Measurements from ENCODE around the gene NUDT19. TPM values are rescaled to one million over a fixed set of nuclear protein-coding genes. Genes with fewer than 3 reads are reported as not detected.
A peak's percentile ranks its signal among the peaks of the same experiment; 100 is the strongest.

NUDT19 gene
- total and polyA plus RNA-seq, 9 of the 15 experiments (the other 6 are each of a cell fraction or from before 2014, with no cell fraction given), result 9.6 to 38.6 (median 14.4) TPM

DNA sequence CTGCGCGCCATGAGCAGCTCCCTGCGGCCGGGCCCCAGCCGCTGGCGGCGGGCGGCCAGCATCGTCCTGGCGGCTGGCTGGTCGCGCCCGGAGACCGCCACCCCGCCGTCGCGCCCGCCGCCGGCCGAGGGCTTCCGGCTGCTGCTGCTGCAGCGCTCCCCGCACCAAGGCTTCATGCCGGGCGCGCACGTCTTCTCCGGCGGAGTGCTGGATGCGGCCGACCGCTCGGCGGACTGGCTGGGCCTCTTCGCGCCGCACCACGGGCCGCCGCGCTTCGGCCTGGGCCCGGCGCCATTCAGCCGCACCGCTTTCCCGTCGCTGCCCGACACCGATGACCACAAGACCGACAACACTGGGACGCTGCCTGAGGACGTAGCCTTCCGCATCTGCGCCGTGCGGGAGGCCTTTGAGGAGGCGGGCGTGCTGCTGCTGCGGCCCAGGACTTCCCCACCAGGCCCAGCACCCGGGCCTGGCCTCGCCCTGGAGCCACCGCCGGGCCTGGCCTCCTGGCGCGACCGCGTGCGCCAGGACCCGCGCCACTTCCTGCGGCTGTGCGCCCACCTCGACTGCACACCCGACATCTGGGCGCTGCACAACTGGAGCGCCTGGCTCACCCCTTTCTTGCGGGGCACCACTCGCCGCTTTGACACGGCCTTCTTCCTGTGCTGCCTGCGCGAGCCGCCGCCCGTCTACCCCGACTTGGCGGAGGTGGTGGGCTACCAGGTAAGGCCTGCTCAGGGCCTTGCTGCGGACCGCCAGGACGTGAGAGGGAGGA, 518 bp downstream of the NUDT19 start (continued):
- TF ChIP-seq GABPA (tag; conservative IDR thresholded peaks at IDR 0.05; ENCODE audit: low read depth), result peak; percentile 64
- no peak for TF ChIP-seq CBFB (CRISPR knock-in tag; IDR thresholded peaks at IDR 0.05)
- TF ChIP-seq KAT2B (IDR thresholded peaks at IDR 0.05; ENCODE audit: low read depth, low read length), result no peak
- TF ChIP-seq RFX5 (IDR thresholded peaks at IDR 0.05; ENCODE audit: low read depth, low read length), result no peak
- TF ChIP-seq, protein P1, sequence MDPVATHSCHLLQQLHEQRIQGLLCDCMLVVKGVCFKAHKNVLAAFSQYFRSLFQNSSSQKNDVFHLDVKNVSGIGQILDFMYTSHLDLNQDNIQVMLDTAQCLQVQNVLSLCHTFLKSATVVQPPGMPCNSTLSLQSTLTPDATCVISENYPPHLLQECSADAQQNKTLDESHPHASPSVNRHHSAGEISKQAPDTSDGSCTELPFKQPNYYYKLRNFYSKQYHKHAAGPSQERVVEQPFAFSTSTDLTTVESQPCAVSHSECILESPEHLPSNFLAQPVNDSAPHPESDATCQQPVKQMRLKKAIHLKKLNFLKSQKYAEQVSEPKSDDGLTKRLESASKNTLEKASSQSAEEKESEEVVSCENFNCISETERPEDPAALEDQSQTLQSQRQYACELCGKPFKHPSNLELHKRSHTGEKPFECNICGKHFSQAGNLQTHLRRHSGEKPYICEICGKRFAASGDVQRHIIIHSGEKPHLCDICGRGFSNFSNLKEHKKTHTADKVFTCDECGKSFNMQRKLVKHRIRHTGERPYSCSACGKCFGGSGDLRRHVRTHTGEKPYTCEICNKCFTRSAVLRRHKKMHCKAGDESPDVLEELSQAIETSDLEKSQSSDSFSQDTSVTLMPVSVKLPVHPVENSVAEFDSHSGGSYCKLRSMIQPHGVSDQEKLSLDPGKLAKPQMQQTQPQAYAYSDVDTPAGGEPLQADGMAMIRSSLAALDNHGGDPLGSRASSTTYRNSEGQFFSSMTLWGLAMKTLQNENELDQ (CRISPR knock-in tag; IDR thresholded peaks at IDR 0.05; ENCODE audit: borderline replicate concordance), result no peak
- no peak for TF ChIP-seq SRSF9 (IDR thresholded peaks at IDR 0.05; ENCODE audit: borderline replicate concordance, low read depth, low read length)
- TF ChIP-seq ZFP1 (CRISPR knock-in tag; IDR thresholded peaks at IDR 0.05), result no peak
- no peak for TF ChIP-seq ZSCAN32 (CRISPR knock-in tag; IDR thresholded peaks at IDR 0.05)
- peak; percentile 89 for TF ChIP-seq ZNF592 (IDR thresholded peaks at IDR 0.05)
- no peak for TF ChIP-seq NCOA2 (IDR thresholded peaks at IDR 0.05; ENCODE audit: partially characterized antibody in 2 of 2)
- TF ChIP-seq GABPB2 (CRISPR knock-in tag; conservative IDR thresholded peaks at IDR 0.05), result no peak
- TF ChIP-seq ZNF699 (CRISPR knock-in tag; IDR thresholded peaks at IDR 0.05; ENCODE audit: insufficient replicate concordance), result no peak
- TF ChIP-seq MTA1 (IDR thresholded peaks at IDR 0.05; ENCODE audit: borderline replicate concordance), result peak; percentile 60; the same call in 1 of the 2 replicates
- TF ChIP-seq STAG1 (CRISPR knock-in tag; IDR thresholded peaks at IDR 0.05; ENCODE audit: borderline replicate concordance), result no peak
- no peak for TF ChIP-seq MTA2 (IDR thresholded peaks at IDR 0.05; ENCODE audit: low read depth)
- TF ChIP-seq, protein P2, sequence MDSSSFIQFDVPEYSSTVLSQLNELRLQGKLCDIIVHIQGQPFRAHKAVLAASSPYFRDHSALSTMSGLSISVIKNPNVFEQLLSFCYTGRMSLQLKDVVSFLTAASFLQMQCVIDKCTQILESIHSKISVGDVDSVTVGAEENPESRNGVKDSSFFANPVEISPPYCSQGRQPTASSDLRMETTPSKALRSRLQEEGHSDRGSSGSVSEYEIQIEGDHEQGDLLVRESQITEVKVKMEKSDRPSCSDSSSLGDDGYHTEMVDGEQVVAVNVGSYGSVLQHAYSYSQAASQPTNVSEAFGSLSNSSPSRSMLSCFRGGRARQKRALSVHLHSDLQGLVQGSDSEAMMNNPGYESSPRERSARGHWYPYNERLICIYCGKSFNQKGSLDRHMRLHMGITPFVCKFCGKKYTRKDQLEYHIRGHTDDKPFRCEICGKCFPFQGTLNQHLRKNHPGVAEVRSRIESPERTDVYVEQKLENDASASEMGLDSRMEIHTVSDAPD (CRISPR knock-in tag; IDR thresholded peaks at IDR 0.05), result no peak

All from K562 (cell line).